ENCODE measurements around the gene ZFYVE19.

- TF ChIP-seq, protein P1, sequence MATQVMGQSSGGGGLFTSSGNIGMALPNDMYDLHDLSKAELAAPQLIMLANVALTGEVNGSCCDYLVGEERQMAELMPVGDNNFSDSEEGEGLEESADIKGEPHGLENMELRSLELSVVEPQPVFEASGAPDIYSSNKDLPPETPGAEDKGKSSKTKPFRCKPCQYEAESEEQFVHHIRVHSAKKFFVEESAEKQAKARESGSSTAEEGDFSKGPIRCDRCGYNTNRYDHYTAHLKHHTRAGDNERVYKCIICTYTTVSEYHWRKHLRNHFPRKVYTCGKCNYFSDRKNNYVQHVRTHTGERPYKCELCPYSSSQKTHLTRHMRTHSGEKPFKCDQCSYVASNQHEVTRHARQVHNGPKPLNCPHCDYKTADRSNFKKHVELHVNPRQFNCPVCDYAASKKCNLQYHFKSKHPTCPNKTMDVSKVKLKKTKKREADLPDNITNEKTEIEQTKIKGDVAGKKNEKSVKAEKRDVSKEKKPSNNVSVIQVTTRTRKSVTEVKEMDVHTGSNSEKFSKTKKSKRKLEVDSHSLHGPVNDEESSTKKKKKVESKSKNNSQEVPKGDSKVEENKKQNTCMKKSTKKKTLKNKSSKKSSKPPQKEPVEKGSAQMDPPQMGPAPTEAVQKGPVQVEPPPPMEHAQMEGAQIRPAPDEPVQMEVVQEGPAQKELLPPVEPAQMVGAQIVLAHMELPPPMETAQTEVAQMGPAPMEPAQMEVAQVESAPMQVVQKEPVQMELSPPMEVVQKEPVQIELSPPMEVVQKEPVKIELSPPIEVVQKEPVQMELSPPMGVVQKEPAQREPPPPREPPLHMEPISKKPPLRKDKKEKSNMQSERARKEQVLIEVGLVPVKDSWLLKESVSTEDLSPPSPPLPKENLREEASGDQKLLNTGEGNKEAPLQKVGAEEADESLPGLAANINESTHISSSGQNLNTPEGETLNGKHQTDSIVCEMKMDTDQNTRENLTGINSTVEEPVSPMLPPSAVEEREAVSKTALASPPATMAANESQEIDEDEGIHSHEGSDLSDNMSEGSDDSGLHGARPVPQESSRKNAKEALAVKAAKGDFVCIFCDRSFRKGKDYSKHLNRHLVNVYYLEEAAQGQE (IDR thresholded peaks at IDR 0.05; ENCODE audit: low read depth) = no peak
- TF ChIP-seq YY1 (IDR thresholded peaks at IDR 0.05; ENCODE audit: low read depth) (no peak), CEBPB (IDR thresholded peaks at IDR 0.05) (no peak), EGR1 (IDR thresholded peaks at IDR 0.05) (no peak), RAD21 (IDR thresholded peaks at IDR 0.05; ENCODE audit: low read depth) (no peak), NFIC (IDR thresholded peaks at IDR 0.05) (no peak), EP300 (IDR thresholded peaks at IDR 0.05; ENCODE audit: borderline replicate concordance) (no peak), ZBTB7A (IDR thresholded peaks at IDR 0.05; ENCODE audit: low read depth) (no peak), CREB1 (IDR thresholded peaks at IDR 0.05; ENCODE audit: low read depth) (no peak)
- TF ChIP-seq, protein P2, sequence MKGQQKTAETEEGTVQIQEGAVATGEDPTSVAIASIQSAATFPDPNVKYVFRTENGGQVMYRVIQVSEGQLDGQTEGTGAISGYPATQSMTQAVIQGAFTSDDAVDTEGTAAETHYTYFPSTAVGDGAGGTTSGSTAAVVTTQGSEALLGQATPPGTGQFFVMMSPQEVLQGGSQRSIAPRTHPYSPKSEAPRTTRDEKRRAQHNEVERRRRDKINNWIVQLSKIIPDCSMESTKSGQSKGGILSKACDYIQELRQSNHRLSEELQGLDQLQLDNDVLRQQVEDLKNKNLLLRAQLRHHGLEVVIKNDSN (IDR thresholded peaks at IDR 0.05) = no peak
- TF ChIP-seq, protein P3, sequence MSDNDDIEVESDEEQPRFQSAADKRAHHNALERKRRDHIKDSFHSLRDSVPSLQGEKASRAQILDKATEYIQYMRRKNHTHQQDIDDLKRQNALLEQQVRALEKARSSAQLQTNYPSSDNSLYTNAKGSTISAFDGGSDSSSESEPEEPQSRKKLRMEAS (IDR thresholded peaks at IDR 0.05) = no peak
Observed at GRCh38 chr15:40831861-40832260, 25.0 kb downstream of the ZFYVE19 start.

Measured in Ishikawa (cell line).